BE2C (cell line): ENCODE data around the gene BRAT1.

Experiments used
- DNase-seq: peaks from one replicate; pipeline ENCODE4 v3.0.0-alpha.2; 2020
- H3K27me3 ChIP-seq: fragments of 250-450 bp; sonication (Bioruptor Pico); 2 replicates; pipeline ENCODE4 v1.5.1; 2020; ENCODE audit warnings: mild to moderate bottlenecking
- H3K36me3 ChIP-seq: fragments of 250-450 bp; sonication (Bioruptor Pico); 2 replicates; pipeline ENCODE4 v1.5.1; 2020; ENCODE audit warnings: mild to moderate bottlenecking
- H3K4me1 ChIP-seq: fragments of 250-450 bp; sonication (Bioruptor Pico); 2 replicates; pipeline ENCODE4 v1.5.1; 2020
- H3K4me3 ChIP-seq: 2 replicates; pipeline ENCODE4 v1.5.1; 2011; ENCODE audit warnings: low read depth, low read length
- H3K9me3 ChIP-seq: fragments of 250-450 bp; sonication (Bioruptor Pico); 2 replicates; pipeline ENCODE4 v1.5.1; 2020
- CTCF ChIP-seq: IDR thresholded peaks from 2 replicates; pipeline ENCODE4 v1.5.1; 2012; ENCODE audit warnings: mild to moderate bottlenecking, low read depth, low read length

Gene BRAT1

GRCh38 chr7:2523941-2524807 is 31.1 kb downstream of the BRAT1 start:
- Histone ChIP-seq H3K36me3 (peaks cover 32% of the 10 kb centered on the region), H3K9me3 (no peaks in the 10 kb centered on the region), H3K4me1 (peaks cover 31% of the 10 kb centered on the region), H3K27me3 (no peaks in the 10 kb centered on the region), H3K4me3 (peak overlapping the region; percentile 16)
- DNase-seq: peak; percentile 83
- no peak for TF ChIP-seq CTCF

GRCh38 chr7:2523461-2523936 is 31.8 kb downstream of the BRAT1 start:
- no peaks in the 10 kb centered on the region for H3K9me3 ChIP-seq
- H3K36me3 ChIP-seq: peaks cover 26% of the 10 kb centered on the region
- peak overlapping the region; percentile 16 for H3K4me3 ChIP-seq
- peaks cover 34% of the 10 kb centered on the region for H3K4me1 ChIP-seq
- no peak for DNase-seq
- H3K27me3 ChIP-seq: no peaks in the 10 kb centered on the region
- TF ChIP-seq CTCF: no peak

- Histone ChIP-seq H3K27me3 (no peaks in the 10 kb centered on the region), H3K9me3 (no peaks in the 10 kb centered on the region), H3K4me1 (peaks cover 36% of the 10 kb centered on the region), H3K36me3 (peaks cover 23% of the 10 kb centered on the region), H3K4me3 (0 out of 2 replicates have a peak overlapping the region, but pooled peaks have one; percentile 16)
- TF ChIP-seq CTCF: no peak
- DNase-seq: peak; percentile 65
Measured at GRCh38 chr7:2522780-2523433, 32.4 kb downstream of the BRAT1 start.

- H3K27me3 ChIP-seq: no peaks in the 10 kb centered on the region
- peaks cover 18% of the 10 kb centered on the region for H3K36me3 ChIP-seq
- DNase-seq: no peak
- H3K9me3 ChIP-seq: no peaks in the 10 kb centered on the region
- TF ChIP-seq CTCF: no peak; the same call in 1 of the 2 replicates
- H3K4me1 ChIP-seq: peaks cover 37% of the 10 kb centered on the region
- H3K4me3 ChIP-seq: no peak overlapping the region
Measured at GRCh38 chr7:2521952-2522591, 33.3 kb downstream of the BRAT1 start.

- no peaks in the 10 kb centered on the region for H3K9me3 ChIP-seq
- no peaks in the 10 kb centered on the region for H3K27me3 ChIP-seq
- no peak for TF ChIP-seq CTCF
- no peak for DNase-seq
- peaks cover 11% of the 10 kb centered on the region for H3K36me3 ChIP-seq
- no peak overlapping the region; the same call in 1 of the 2 replicates for H3K4me3 ChIP-seq
- H3K4me1 ChIP-seq: peaks cover 39% of the 10 kb centered on the region
Measured at GRCh38 chr7:2521341-2521745, 34.0 kb downstream of the BRAT1 start.
